Aorta (tissue), 5 donors: Measurements from ENCODE around the gene MARK2. TPM values are rescaled to one million over a fixed set of nuclear protein-coding genes. Genes with fewer than 3 reads are reported as not detected.

Experiments used
- ATAC-seq: fragments of 200-7000 bp; cut with Tn5 transposase; one replicate; pipeline ENCODE4 v1.9.1; 2022; ENCODE audit warnings: moderate library complexity; ENCODE audit not compliant: low FRiP score
- DNase-seq, 2 donors: peaks; one replicate each; pipeline ENCODE4 v3.0.0-alpha.2; 2020
- H3K27ac ChIP-seq, 2 donors: one replicate each; pipeline ENCODE4 v1.5.1; 2013; ENCODE audit warnings: low read length in 2 of 2, mild to moderate bottlenecking in 2 of 2, moderate library complexity in 2 of 2, control low read depth in 1 of 2, inconsistent platforms in 1 of 2, low read depth in 1 of 2
- H3K27me3 ChIP-seq, 2 donors: one replicate each; pipeline ENCODE4 v1.6.1; 2013; ENCODE audit warnings: control low read depth in 1 of 2, low read length in 1 of 2, mild to moderate bottlenecking in 1 of 2, moderate library complexity in 1 of 2; ENCODE audit not compliant: insufficient read depth in 2 of 2, control insufficient read depth in 1 of 2
- H3K36me3 ChIP-seq, 2 donors: one replicate each; pipeline ENCODE4 v1.6.1; 2013; ENCODE audit warnings: control low read depth in 1 of 2, low read length in 1 of 2, mild to moderate bottlenecking in 1 of 2; ENCODE audit not compliant: insufficient read depth in 2 of 2, control insufficient read depth in 1 of 2
- H3K4me1 ChIP-seq, 2 donors: one replicate each; pipeline ENCODE4 v1.6.1; 2013; ENCODE audit warnings: low read length in 2 of 2, control low read depth in 1 of 2, mild to moderate bottlenecking in 1 of 2, moderate library complexity in 1 of 2; ENCODE audit not compliant: insufficient read depth in 2 of 2, control insufficient read depth in 1 of 2
- H3K4me3 ChIP-seq, 2 donors: one replicate each; pipeline ENCODE4 v1.5.1; 2013; ENCODE audit warnings: low read length in 2 of 2, control low read depth in 1 of 2, mild to moderate bottlenecking in 1 of 2
- H3K9me3 ChIP-seq: one replicate; pipeline ENCODE4 v1.6.1; 2013; ENCODE audit warnings: mild to moderate bottlenecking, low read length; ENCODE audit not compliant: control insufficient read depth
- WGBS, 2 donors: extraction: QIAGEN DNeasy Blood & Tissue Kit; methylation state at CpG; one replicate each; pipeline ENCODE4 v1.1.7; 2013; 5-methylcytosine and 5-hydroxymethylcytosine counted together
- intact Hi-C, 2 donors: fragments of 100-400 bp; cut with DNase I; formaldehyde crosslinking; loops; one replicate each; pipeline versions ENCODE4 v1.14.2 to v1.15.0; 2022
- polyA plus RNA-seq, 2 donors: library from polyadenylated mRNA; stranded (reverse); fragments of 200-250 nt; gene quantifications; one replicate each; pipeline ENCODE4 v1.2.3, GENCODE V29; 2013
- total RNA-seq, 2 donors: library from RNA; stranded (reverse); fragmentation: NEBNext Ultra II Directional; extraction: Animal tissue kit (Norgen Biotek cat#: 25700); gene quantifications; one replicate each; pipeline ENCODE4 v1.2.1, GENCODE V29; 2021
- donor health status: healthy with polysubstance abuse.
- donor health status: Bipolar disorder and iron deficiency.
- donor health status: DM: no; HTN: no; CAD: no.
- donor health status: DM: no; HTN: no; CAD: no.
- donor health status: DM: yes; HTN: yes; CAD: no.

Gene MARK2
- total and polyA plus RNA-seq, 4 donors = 8.1 to 32.5 (median 18.9) TPM

GRCh38 chr11:63875506-63876065 lies 36.7 kb downstream of the MARK2 start:
- DNase-seq (no peak), ATAC-seq (no peak)
- WGBS, 2 donors = 93% methylated on average over 8 of the region's 8 CpGs
- H3K9me3 ChIP-seq = no peaks in the 10 kb centered on the region
- no peak overlapping the region for H3K4me3 ChIP-seq
- peaks cover 0 to 4% of the 10 kb centered on the region in 2 donors for H3K36me3 ChIP-seq
- peaks cover 0 to 4% of the 10 kb centered on the region in 2 donors for H3K4me1 ChIP-seq
- intact Hi-C loops = no loop called here
- no peak overlapping the region for H3K27ac ChIP-seq
- H3K27me3 ChIP-seq = no peaks in the 10 kb centered on the region

GRCh38 chr11:63876616-63877015 lies 37.7 kb downstream of the MARK2 start:
- Histone ChIP-seq H3K4me3 (no peak overlapping the region), H3K27ac (no peak overlapping the region), H3K4me1 (peaks cover 0 to 4% of the 10 kb centered on the region in 2 donors), H3K9me3 (no peaks in the 10 kb centered on the region), H3K27me3 (no peaks in the 10 kb centered on the region), H3K36me3 (peaks cover 0 to 4% of the 10 kb centered on the region in 2 donors)
- WGBS, 2 donors = 91 to 94% methylated on average over 6 of the region's 6 CpGs
- intact Hi-C loops = no loop called here
- ATAC-seq (no peak), DNase-seq (no peak)

GRCh38 chr11:63877658-63878241 lies 38.8 kb downstream of the MARK2 start:
- no peak overlapping the region for H3K27ac ChIP-seq
- intact Hi-C loops = no loop called here
- peaks cover 0 to 4% of the 10 kb centered on the region in 2 donors for H3K36me3 ChIP-seq
- H3K4me3 ChIP-seq = no peak overlapping the region
- 94 to 96% methylated on average over 6 of the region's 6 CpGs for WGBS, 2 donors
- DNase-seq (no peak), ATAC-seq (no peak)
- peaks cover 0 to 4% of the 10 kb centered on the region in 2 donors for H3K4me1 ChIP-seq
- no peaks in the 10 kb centered on the region for H3K27me3 ChIP-seq
- no peaks in the 10 kb centered on the region for H3K9me3 ChIP-seq

- H3K36me3 ChIP-seq = peaks cover 0 to 2% of the 10 kb centered on the region in 2 donors
- H3K27ac ChIP-seq = no peak overlapping the region
- intact Hi-C loops = no loop called here
- no peaks in the 10 kb centered on the region for H3K4me1 ChIP-seq
- H3K4me3 ChIP-seq = no peak overlapping the region
- H3K27me3 ChIP-seq = no peaks in the 10 kb centered on the region
- 29 to 35% methylated on average over 2 of the region's 2 CpGs for WGBS, 2 donors
- ATAC-seq (no peak), DNase-seq (no peak)
- no peaks in the 10 kb centered on the region for H3K9me3 ChIP-seq
Measured at GRCh38 chr11:63879598-63880402, 40.9 kb downstream of the MARK2 start.

- Histone ChIP-seq H3K9me3 (no peaks in the 10 kb centered on the region), H3K4me1 (no peaks in the 10 kb centered on the region), H3K27me3 (no peaks in the 10 kb centered on the region), H3K36me3 (peaks cover 0 to 2% of the 10 kb centered on the region in 2 donors), H3K4me3 (no peak overlapping the region), H3K27ac (no peak overlapping the region)
- ATAC-seq = no peak
- WGBS, 2 donors = 62% methylated on average over 3 of the region's 3 CpGs
- intact Hi-C loops = no loop called here
- DNase-seq = no peak
Measured at GRCh38 chr11:63880403-63880790, 41.5 kb downstream of the MARK2 start.

GRCh38 chr11:63882555-63883242 lies 43.8 kb downstream of the MARK2 start:
- no peaks in the 10 kb centered on the region for H3K36me3 ChIP-seq
- no peaks in the 10 kb centered on the region for H3K4me1 ChIP-seq
- no peaks in the 10 kb centered on the region for H3K27me3 ChIP-seq
- no peaks in the 10 kb centered on the region for H3K9me3 ChIP-seq
- no peak overlapping the region for H3K27ac ChIP-seq
- intact Hi-C loops = no loop called here
- ATAC-seq (peak; percentile 71), DNase-seq (peak; percentile 76 to 77)
- 73 to 75% methylated on average over 7 of the region's 7 CpGs for WGBS, 2 donors
- H3K4me3 ChIP-seq = no peak overlapping the region

- Histone ChIP-seq H3K9me3 (no peaks in the 10 kb centered on the region), H3K27me3 (no peaks in the 10 kb centered on the region), H3K4me1 (no peaks in the 10 kb centered on the region), H3K27ac (no peak overlapping the region), H3K4me3 (no peak overlapping the region), H3K36me3 (no peaks in the 10 kb centered on the region)
- intact Hi-C loops = no loop called here
- ATAC-seq = no peak
- 88% methylated on average over 6 of the region's 6 CpGs for WGBS, 2 donors
- no peak for DNase-seq
Measured at GRCh38 chr11:63883791-63884190, 44.9 kb downstream of the MARK2 start.

- H3K27ac ChIP-seq = no peak overlapping the region
- H3K36me3 ChIP-seq = no peaks in the 10 kb centered on the region
- H3K27me3 ChIP-seq = no peaks in the 10 kb centered on the region
- no peaks in the 10 kb centered on the region for H3K9me3 ChIP-seq
- ATAC-seq = no peak
- intact Hi-C loops = no loop called here
- H3K4me1 ChIP-seq = no peaks in the 10 kb centered on the region
- WGBS, 2 donors = 93 to 95% methylated on average over 4 of the region's 4 CpGs
- no peak overlapping the region for H3K4me3 ChIP-seq
- DNase-seq = no peak
Measured at GRCh38 chr11:63884196-63884932, 45.5 kb downstream of the MARK2 start.
